ENCODE data around the gene RAD18. TPM values are rescaled to one million over a fixed set of nuclear protein-coding genes. Genes with fewer than 3 reads are reported as not detected.

RAD18 gene
- total RNA-seq, 2 experiments from 2014 or later, result 39.9 to 44.8 TPM

DNA sequence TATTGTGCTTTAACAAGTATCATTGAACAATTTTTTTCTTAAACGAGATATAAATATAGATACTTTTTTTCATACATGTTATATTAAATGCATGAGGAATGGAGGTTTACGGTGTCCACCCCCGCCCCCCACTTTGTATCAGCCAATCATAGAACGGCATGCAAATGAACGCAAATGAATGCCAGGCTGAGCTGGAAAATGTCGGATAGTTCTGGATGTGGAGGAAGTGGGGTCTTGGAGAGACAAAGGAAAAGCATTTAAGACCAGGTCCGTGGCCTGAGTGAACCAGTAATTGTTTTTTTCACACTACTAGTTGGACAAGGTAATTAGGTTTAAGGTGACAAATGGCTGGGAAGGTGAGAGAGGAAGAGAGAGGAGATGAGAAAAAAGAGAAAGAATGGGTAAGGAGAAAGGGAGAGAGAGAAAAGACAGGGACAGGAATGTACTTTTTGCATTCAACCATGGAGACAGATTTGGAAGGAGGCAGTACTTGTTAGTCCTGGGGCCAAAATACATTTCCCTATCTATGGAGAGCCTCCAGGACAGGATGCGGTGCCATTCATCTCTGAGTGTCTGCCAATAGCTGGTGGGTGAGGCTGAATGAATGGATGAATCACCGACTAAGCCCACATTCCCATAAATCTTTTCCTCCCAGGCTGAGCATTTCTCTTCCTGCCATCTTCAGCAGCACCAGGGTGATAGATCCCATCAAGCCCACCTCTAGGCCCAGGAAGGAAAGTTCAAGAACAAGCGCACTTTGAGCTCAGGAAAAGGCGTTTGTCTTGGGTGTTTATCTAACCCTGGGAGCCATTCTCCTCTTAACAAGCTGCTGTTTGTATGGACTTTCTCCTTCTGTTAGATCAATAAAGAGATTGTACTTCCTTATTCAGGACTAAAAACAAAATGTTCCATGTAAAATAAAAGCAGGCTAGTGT is 1.4 kb upstream of the RAD18 start:
- intact Hi-C loops (cut with micrococcal nuclease; ENCODE audit: unreplicated experiment), result no loop called here
- H3K4me2 ChIP-seq (ENCODE audit: low read length), result no peak overlapping the region
- no peak overlapping the region for H3K27ac ChIP-seq (ENCODE audit: low read depth, low read length, poor library complexity, severe bottlenecking)
- no peaks in the 10 kb centered on the region for H3K9me3 ChIP-seq (ENCODE audit: low read length)
- no peaks in the 10 kb centered on the region for H3K9me2 ChIP-seq (ENCODE audit: insufficient read depth, low read length)
- TF ChIP-seq EZH2phosphoT487 (IDR thresholded peaks at IDR 0.05; ENCODE audit: borderline replicate concordance, low read depth, low read length), result no peak
- no peak for TF ChIP-seq CTCF (conservative IDR thresholded peaks at IDR 0.05; ENCODE audit: low read length)
- ChIA-PET POLR2A (interaction anchor here (0.5 to 1.3 kb wide), 4 partner anchors 10 to 98 kb away, joined by 3 read pairs; no protein-coding TSS in a partner anchor), CTCF (ENCODE audit: unreplicated experiment) (no interaction called here)
- peaks cover 32% of the 10 kb centered on the region for H3K4me1 ChIP-seq (ENCODE audit: insufficient read depth, low read length, poor library complexity, severe bottlenecking)
- peaks cover 22% of the 10 kb centered on the region; the same call in 1 of the 2 replicates for H4K20me1 ChIP-seq (ENCODE audit: insufficient read depth, low read length)
- H3K4me3 ChIP-seq (ENCODE audit: low read depth, low read length, poor library complexity, severe bottlenecking), result no peak overlapping the region
- H3K36me3 ChIP-seq (ENCODE audit: insufficient read depth, low read length), result peaks cover 25% of the 10 kb centered on the region
- no peak for DNase-seq (ENCODE audit: low spot score)
- H2AFZ ChIP-seq (ENCODE audit: low read length), result peak overlapping the region; percentile 95; the same call in 1 of the 2 replicates
- H3K79me2 ChIP-seq (ENCODE audit: insufficient read depth, low read depth, low read length), result peaks cover 35% of the 10 kb centered on the region
- BruUV-seq (replicated peaks), result no TSS peak

DNA sequence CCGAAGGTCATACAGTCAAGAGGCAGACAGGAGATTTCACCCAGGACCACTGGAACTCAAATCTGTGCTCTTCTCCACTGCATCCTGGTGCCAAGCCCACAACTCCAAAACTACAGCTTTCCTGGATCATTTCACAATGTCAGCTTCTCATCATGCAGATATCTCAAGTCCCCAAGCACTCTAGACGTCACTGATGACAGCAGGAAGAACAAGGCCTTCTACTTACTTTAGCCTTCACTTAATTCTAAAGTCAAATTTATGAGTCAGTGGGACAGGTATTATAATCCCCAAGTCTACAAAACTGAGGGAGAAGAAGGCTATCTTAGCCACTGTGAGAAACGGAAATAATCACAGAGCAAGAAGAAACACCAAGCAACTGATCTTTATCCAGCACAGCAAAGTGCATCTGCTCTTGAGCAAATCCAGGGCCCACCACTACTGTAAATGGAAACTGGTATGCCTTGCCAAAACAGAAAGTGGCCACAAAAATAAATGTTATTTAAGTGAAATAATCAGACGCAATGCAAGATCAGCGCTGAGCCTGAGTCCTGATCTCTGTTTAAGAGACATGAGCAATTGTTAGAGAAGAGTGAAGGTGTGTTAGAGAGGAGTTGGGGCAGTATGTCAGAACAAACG is 928 bp downstream of the RAD18 start:
- Histone ChIP-seq H3K4me1 (ENCODE audit: insufficient read depth, low read length, poor library complexity, severe bottlenecking) (peaks cover 38% of the 10 kb centered on the region), H3K79me2 (ENCODE audit: insufficient read depth, low read depth, low read length) (peaks cover 56% of the 10 kb centered on the region), H3K4me3 (ENCODE audit: low read depth, low read length, poor library complexity, severe bottlenecking) (peak overlapping the region; percentile 94), H4K20me1 (ENCODE audit: insufficient read depth, low read length) (peaks cover 33% of the 10 kb centered on the region; the same call in 1 of the 2 replicates), H3K9me3 (ENCODE audit: low read length) (no peaks in the 10 kb centered on the region), H2AFZ (ENCODE audit: low read length) (peak overlapping the region; percentile 95; the same call in 1 of the 2 replicates), H3K9me2 (ENCODE audit: insufficient read depth, low read length) (no peaks in the 10 kb centered on the region), H3K36me3 (ENCODE audit: insufficient read depth, low read length) (peaks cover 47% of the 10 kb centered on the region), H3K4me2 (ENCODE audit: low read length) (peak overlapping the region; percentile 95), H3K27ac (ENCODE audit: low read depth, low read length, poor library complexity, severe bottlenecking) (peak overlapping the region; percentile 24)
- TF ChIP-seq EZH2phosphoT487 (IDR thresholded peaks at IDR 0.05; ENCODE audit: borderline replicate concordance, low read depth, low read length) (no peak), CTCF (conservative IDR thresholded peaks at IDR 0.05; ENCODE audit: low read length) (no peak)
- CTCF ChIA-PET (ENCODE audit: unreplicated experiment), result no interaction called here
- DNase-seq (ENCODE audit: low spot score), result peak; percentile 12
- intact Hi-C loops (cut with micrococcal nuclease; ENCODE audit: unreplicated experiment), result no loop called here
- BruUV-seq (replicated peaks), result no TSS peak
- POLR2A ChIA-PET, result interaction anchor here (1.6 kb wide), 1 partner anchor 10 kb away, joined by 4 read pairs; no protein-coding TSS in a partner anchor
